ENCODE data around the gene GMDS.

Gene GMDS

GRCh38 chr6:1780251-1780867, 465.0 kb downstream of the GMDS start:
- no peak overlapping the region for H3K4me3 ChIP-seq (ENCODE audit: low read length)
- no peak for TF ChIP-seq ZNF274 (IDR thresholded peaks at IDR 0.05; ENCODE audit: low read depth, low read length)

GRCh38 chr6:1778686-1779235, 466.6 kb downstream of the GMDS start:
- no peak for TF ChIP-seq ZNF274 (IDR thresholded peaks at IDR 0.05; ENCODE audit: low read depth, low read length)
- no peak overlapping the region for H3K4me3 ChIP-seq (ENCODE audit: low read length)

DNA sequence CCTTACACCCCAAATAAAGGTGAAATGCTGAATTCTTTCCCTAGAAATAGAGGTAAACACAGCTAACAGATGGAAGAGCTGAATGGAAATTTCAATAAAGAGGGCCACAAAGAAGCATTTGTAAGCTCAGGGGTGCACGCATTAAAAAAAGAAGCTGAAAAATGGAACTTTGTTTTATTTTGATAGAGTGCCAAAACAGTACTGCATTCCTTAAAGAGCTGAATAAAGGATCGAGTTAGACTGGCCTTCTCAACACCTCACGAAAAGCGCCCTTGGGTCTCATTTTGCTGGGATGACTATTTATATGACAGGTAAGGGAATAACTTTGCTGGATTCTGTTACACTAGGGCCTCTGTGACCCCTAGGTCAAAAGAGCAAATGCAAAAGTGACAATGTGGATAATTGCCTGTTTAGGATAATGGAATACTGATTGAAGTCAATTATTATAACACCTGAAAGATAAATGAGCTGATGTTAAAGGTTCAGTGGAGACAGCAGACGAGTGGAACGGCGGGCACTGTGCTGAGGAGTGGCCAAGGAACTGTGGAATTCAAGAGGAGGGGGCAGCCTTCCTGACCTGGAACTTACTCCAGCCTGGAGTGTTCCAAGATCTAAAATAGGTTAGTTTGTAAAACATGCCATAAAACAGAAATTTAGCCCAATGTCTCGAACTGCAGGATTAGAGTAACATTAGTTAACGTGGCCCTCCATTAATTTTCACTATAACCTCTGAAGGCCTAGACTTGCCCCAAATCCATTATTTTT, 467.3 kb downstream of the GMDS start:
- no peak overlapping the region for H3K4me3 ChIP-seq (ENCODE audit: low read length)
- no peak for TF ChIP-seq ZNF274 (IDR thresholded peaks at IDR 0.05; ENCODE audit: low read depth, low read length)

- H3K4me3 ChIP-seq (ENCODE audit: low read length), result no peak overlapping the region
- TF ChIP-seq ZNF274 (IDR thresholded peaks at IDR 0.05; ENCODE audit: low read depth, low read length), result no peak
These were observed 470.0 kb downstream of the GMDS start for GRCh38 chr6:1775441-1775840.

DNA sequence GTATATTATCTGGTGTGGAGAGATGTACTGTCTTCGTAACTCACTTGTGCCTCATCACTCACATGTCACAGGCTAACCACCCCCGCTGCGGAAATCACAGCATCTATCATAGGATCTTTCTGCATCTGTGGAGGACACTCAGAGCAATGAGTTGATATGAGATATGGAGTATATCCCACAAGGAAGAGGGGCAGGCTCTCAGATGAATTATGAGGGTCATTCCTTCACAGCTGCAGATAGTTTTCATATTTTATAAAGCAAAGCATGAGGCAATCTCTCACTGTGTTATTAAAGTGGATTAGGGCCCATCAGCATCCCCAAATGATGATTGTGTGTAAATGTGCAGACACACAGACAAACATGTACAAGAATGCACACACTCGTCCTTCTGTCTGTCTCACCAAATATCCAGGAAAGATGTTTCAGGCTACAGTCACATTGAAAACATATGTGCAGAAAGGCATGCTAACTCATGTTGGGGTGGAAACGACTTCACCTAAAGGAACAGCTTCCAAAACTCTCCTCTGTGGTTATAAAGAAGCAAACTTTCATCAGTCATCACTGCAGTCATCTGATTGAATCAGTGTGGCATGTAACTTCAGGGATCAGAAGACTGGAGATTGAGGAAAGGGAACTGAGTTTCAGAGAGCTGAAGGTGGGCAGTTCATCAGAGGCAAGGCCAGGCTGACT, 471.0 kb downstream of the GMDS start:
- H3K4me3 ChIP-seq (ENCODE audit: low read length), result no peak overlapping the region
- TF ChIP-seq ZNF274 (IDR thresholded peaks at IDR 0.05; ENCODE audit: low read depth, low read length), result no peak

- no peak overlapping the region for H3K4me3 ChIP-seq (ENCODE audit: low read length)
- TF ChIP-seq ZNF274 (IDR thresholded peaks at IDR 0.05; ENCODE audit: low read depth, low read length), result no peak
These were observed 471.7 kb downstream of the GMDS start for GRCh38 chr6:1773700-1774099.

- no peak overlapping the region for H3K4me3 ChIP-seq (ENCODE audit: low read length)
- TF ChIP-seq ZNF274 (IDR thresholded peaks at IDR 0.05; ENCODE audit: low read depth, low read length), result no peak
These were observed 474.3 kb downstream of the GMDS start for GRCh38 chr6:1770968-1771723.

- H3K4me3 ChIP-seq (ENCODE audit: low read length), result no peak overlapping the region
- no peak for TF ChIP-seq ZNF274 (IDR thresholded peaks at IDR 0.05; ENCODE audit: low read depth, low read length)
These were observed 475.0 kb downstream of the GMDS start for GRCh38 chr6:1770435-1770843.

DNA sequence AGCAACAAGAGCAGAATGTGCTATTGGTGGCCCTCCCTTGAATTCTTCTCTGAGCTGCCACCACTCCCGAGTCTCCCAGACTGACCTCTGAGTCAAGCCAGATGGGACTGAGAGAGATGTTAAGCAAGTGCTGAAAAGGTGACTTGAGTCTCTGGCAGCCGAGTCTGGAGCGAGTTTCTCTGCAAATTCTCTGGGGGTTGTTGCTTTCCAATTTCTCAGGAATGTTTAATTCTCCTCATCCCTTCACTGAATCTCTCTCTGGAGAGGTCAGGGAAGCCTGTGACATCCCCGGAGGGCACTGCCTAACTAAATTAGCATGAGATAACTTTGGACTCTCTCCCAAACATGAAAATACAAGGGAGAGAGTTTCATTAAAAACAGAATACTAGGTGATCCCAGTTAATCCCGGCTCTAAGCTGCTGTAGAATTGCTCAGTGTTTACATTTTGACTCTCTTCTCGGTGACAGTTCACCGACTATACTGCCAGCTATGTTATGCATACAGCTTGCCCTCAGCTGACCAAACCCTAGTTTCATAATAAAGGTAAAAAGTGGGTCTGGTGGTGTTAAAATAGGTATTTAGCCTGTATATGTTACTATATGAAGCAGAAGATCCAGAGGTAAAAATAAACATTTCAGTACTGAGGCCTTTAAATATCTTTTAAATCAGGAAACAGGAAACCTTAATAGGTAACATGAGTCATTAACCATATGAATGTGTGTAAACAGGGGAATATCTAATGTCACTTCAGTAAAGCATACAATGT, 477.7 kb downstream of the GMDS start:
- H3K4me3 ChIP-seq (ENCODE audit: low read length), result no peak overlapping the region

DNA sequence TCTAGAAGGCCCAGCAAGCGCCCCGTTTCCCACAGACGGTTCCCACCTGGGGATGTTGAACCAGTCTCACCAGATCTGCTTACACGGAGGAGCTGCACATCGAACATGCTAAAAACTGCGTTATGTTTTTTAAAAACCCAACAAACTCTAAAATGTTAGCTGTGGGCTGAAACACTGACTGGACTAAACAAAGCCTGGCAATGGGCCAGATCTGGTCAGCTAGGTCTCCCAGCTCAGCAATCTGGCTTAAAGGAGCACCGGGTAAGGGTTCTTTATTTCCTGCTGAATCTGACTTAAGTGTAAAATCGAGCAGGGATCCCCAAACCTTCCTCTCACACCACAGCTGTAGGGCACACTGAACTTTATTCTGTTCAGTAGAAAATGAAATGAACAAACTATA, 478.8 kb downstream of the GMDS start:
- H3K4me3 ChIP-seq (ENCODE audit: low read length), result no peak overlapping the region
- no peak for TF ChIP-seq ZNF274 (IDR thresholded peaks at IDR 0.05; ENCODE audit: low read depth, low read length)

More for the DNA sequence above, 477.7 kb downstream of the GMDS start:
- TF ChIP-seq ZNF274 (IDR thresholded peaks at IDR 0.05; ENCODE audit: low read depth, low read length), result no peak

GRCh38 chr6:1765160-1765903, 480.1 kb downstream of the GMDS start:
- no peak for TF ChIP-seq ZNF274 (IDR thresholded peaks at IDR 0.05; ENCODE audit: low read depth, low read length)
- no peak overlapping the region for H3K4me3 ChIP-seq (ENCODE audit: low read length)

DNA sequence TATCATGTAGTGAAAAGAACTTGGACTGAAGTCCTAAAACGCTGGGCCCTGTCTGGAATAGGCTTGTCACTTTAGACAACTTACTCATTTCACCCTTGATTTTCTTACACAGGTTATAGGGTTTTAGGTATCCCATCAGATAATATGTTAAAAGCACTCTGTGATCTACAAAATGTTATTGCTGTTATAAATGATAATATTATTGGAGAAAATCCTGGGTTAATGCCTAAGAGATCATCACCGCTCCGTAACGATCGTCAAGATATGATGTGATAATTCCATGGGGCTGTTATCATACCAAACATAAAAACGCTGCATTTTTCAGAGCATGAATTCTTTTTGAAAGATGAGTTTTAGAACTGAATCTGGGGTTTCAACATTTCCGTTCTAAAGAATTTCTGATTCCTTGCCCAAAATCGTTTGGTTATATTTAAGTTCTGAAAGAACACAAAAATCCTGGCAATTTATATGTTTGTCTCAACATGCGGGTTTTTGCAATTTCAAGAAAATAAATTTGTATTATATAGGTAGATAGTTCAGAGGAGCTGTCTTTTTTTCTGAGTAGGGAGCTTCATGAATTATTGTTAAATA, 480.9 kb downstream of the GMDS start:
- TF ChIP-seq ZNF274 (IDR thresholded peaks at IDR 0.05; ENCODE audit: low read depth, low read length), result no peak
- H3K4me3 ChIP-seq (ENCODE audit: low read length), result no peak overlapping the region

Measured in GM08714 (cell line).